Nephron (organoid): Measurements from ENCODE around the gene DLX3.
A peak's percentile ranks its signal among the peaks of the same experiment; 100 is the strongest.

Source experiments
- H3K27ac Mint-ChIP-seq, 3 experiments: 2 replicates each; pipeline ENCODE4 v1.8.0; 2020; ENCODE audit warnings: mixed read lengths in 3 of 3, mild to moderate bottlenecking in 2 of 3, moderate library complexity in 1 of 3
- H3K27me3 Mint-ChIP-seq: 2 replicates; pipeline ENCODE4 v1.8.0; 2021; ENCODE audit warnings: low read depth, mild to moderate bottlenecking, moderate library complexity, mixed read lengths
- H3K36me3 Mint-ChIP-seq: 2 replicates; pipeline ENCODE4 v1.8.0; 2020; ENCODE audit warnings: low read depth, mixed read lengths
- H3K4me1 Mint-ChIP-seq: 2 replicates; pipeline ENCODE4 v1.8.0; 2020; ENCODE audit warnings: mixed read lengths
- H3K4me3 Mint-ChIP-seq, 3 experiments: 2 replicates each; pipeline ENCODE4 v1.8.0; 2020; ENCODE audit warnings: mild to moderate bottlenecking in 3 of 3, mixed read lengths in 3 of 3, moderate library complexity in 2 of 3
- H3K9me3 Mint-ChIP-seq: 2 replicates; pipeline ENCODE4 v1.8.0; 2020; ENCODE audit warnings: mixed read lengths
- CTCF ChIP-seq, 3 experiments: fragments of 200-600 bp; sonication (generic); IDR thresholded peaks; one replicate each; pipeline ENCODE4 v1.5.0; 2021; ENCODE audit warnings: antibody characterized with exemption in 3 of 3; ENCODE audit not compliant: unreplicated experiment in 3 of 3

Gene DLX3

GRCh38 chr17:49952209-49952911 lies 42.7 kb downstream of the DLX3 start:
- Mint-ChIP-seq H3K9me3 (no peaks in the 10 kb centered on the region), H3K27me3 (peaks cover 53% of the 10 kb centered on the region), H3K4me1 (peaks cover 20% of the 10 kb centered on the region), H3K4me3 (peak overlapping the region in 2 of 3 experiments; percentile 11 to 18), H3K27ac (peak overlapping the region in 2 of 3 experiments; percentile 21 to 32), H3K36me3 (no peaks in the 10 kb centered on the region)
- TF ChIP-seq CTCF (IDR thresholded peaks at IDR 0.05; ENCODE audit: unreplicated experiment in 3 of 3): peak; percentile 79 to 80 (median 80)

GRCh38 chr17:49951362-49952082 lies 43.5 kb downstream of the DLX3 start:
- H3K36me3 Mint-ChIP-seq: no peaks in the 10 kb centered on the region
- no peak for TF ChIP-seq CTCF (IDR thresholded peaks at IDR 0.05; ENCODE audit: unreplicated experiment in 3 of 3)
- H3K9me3 Mint-ChIP-seq: no peaks in the 10 kb centered on the region
- H3K4me1 Mint-ChIP-seq: peaks cover 20% of the 10 kb centered on the region
- peak overlapping the region in 1 of 3 experiments; percentile 27 for H3K4me3 Mint-ChIP-seq
- no peak overlapping the region for H3K27ac Mint-ChIP-seq
- peaks cover 47% of the 10 kb centered on the region for H3K27me3 Mint-ChIP-seq

DNA sequence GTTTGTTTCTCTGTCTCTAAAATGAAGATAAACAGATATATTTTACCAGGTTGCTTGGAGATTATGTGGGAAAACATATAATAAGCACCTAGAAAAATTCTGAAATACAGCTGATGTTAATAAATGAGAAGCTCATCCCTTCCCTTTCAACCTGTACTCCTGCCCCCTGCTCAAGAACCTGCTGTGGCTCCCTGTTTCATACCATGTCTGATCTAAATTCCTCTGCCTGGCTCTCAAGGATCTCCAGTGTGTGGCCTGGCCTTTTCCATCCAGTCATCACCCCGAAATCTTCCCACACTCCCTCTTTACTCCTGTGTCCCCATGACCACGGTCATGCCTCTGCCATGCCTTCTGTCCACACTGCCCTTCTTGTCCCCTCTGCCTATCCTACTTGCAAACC lies 45.4 kb downstream of the DLX3 start:
- Mint-ChIP-seq H3K9me3 (no peaks in the 10 kb centered on the region), H3K27me3 (peaks cover 52% of the 10 kb centered on the region), H3K36me3 (no peaks in the 10 kb centered on the region), H3K4me3 (no peak overlapping the region), H3K4me1 (peaks cover 22% of the 10 kb centered on the region), H3K27ac (no peak overlapping the region)
- TF ChIP-seq CTCF (IDR thresholded peaks at IDR 0.05; ENCODE audit: unreplicated experiment in 3 of 3): no peak

GRCh38 chr17:49946964-49947584 lies 48.0 kb downstream of the DLX3 start:
- H3K27me3 Mint-ChIP-seq: peaks cover 61% of the 10 kb centered on the region
- no peaks in the 10 kb centered on the region for H3K9me3 Mint-ChIP-seq
- TF ChIP-seq CTCF (IDR thresholded peaks at IDR 0.05; ENCODE audit: unreplicated experiment in 3 of 3): no peak
- H3K27ac Mint-ChIP-seq: no peak overlapping the region
- peaks cover 18% of the 10 kb centered on the region for H3K4me1 Mint-ChIP-seq
- H3K4me3 Mint-ChIP-seq: no peak overlapping the region
- H3K36me3 Mint-ChIP-seq: no peaks in the 10 kb centered on the region

DNA sequence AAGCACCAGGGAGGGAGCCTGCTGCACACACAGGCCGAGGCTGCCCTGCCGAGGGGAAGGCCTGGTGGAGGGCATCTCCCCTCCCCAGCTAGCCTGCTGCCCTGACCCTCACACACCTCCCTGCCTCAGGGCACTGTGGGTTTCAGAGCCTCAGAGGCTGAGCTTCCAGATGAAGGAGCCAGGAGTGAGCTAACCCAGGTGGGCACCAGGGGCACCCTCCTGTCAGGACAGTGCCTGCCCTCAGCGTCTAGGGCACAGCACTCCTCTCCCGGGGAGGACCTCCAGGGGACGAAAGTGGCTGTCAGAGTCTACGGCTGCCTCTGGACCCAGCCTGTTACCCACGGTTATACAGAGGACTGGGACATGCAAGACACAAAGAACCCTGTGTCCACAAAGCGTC lies 48.8 kb downstream of the DLX3 start:
- no peak overlapping the region for H3K27ac Mint-ChIP-seq
- no peaks in the 10 kb centered on the region for H3K36me3 Mint-ChIP-seq
- peaks cover 53% of the 10 kb centered on the region for H3K27me3 Mint-ChIP-seq
- peaks cover 11% of the 10 kb centered on the region for H3K4me1 Mint-ChIP-seq
- no peak for TF ChIP-seq CTCF (IDR thresholded peaks at IDR 0.05; ENCODE audit: unreplicated experiment in 3 of 3)
- H3K9me3 Mint-ChIP-seq: no peaks in the 10 kb centered on the region
- H3K4me3 Mint-ChIP-seq: no peak overlapping the region
